Posterior vena cava (tissue), 2 donors: Measurements from ENCODE around the gene SH3BGRL2. TPM values are rescaled to one million over a fixed set of nuclear protein-coding genes. Genes with fewer than 3 reads are reported as not detected.
"Not testable (repeated sequence)": the region's sequence is repeated elsewhere in the genome, so short reads cannot be mapped to it uniquely, and the experiment has no call there.

ENCODE experiments used
- DNase-seq: peaks from one replicate; pipeline ENCODE4 v3.0.0-alpha.2; 2020; ENCODE audit warnings: low spot score
- intact Hi-C, 2 donors: fragments of 100-400 bp; cut with DNase I; formaldehyde crosslinking; loops; one replicate each; pipeline versions ENCODE4 v1.14.1 to v1.14.2; 2022 to 2023
- total RNA-seq, 2 donors: library from RNA; stranded (reverse); fragmentation: NEBNext Ultra II Directional; extraction: Animal tissue kit (Norgen Biotek cat#: 25700); gene quantifications; one replicate each; pipeline ENCODE4 v1.2.1, GENCODE V29; 2021
- donor health status: DM: yes; HTN: yes; CAD: no.
- donor health status: DM: yes; HTN: yes; CAD: no.

SH3BGRL2 gene
- total RNA-seq, 2 donors from 2014 or later: 14.0 to 15.0 TPM

- intact Hi-C loops: no loop called here
These were observed 45.9 kb downstream of the SH3BGRL2 start for GRCh38 chr6:79676785-79677736.

GRCh38 chr6:79682682-79683081 lies 51.6 kb downstream of the SH3BGRL2 start:
- intact Hi-C loops, DNase-seq: not testable (repeated sequence)

More at GRCh38 chr6:79676785-79677736, 45.9 kb downstream of the SH3BGRL2 start:
- no peak for DNase-seq

- intact Hi-C loops: no loop called here
- DNase-seq: no peak
These were observed 53.7 kb downstream of the SH3BGRL2 start for GRCh38 chr6:79684876-79685275.

- no peak for DNase-seq
- intact Hi-C loops: no loop called here
These were observed 55.7 kb downstream of the SH3BGRL2 start for GRCh38 chr6:79686707-79687309.

- DNase-seq: no peak
- intact Hi-C loops: no loop called here
These were observed 56.6 kb downstream of the SH3BGRL2 start for GRCh38 chr6:79687759-79688158.

- intact Hi-C loops: no loop called here
- DNase-seq: no peak
These were observed 63.0 kb downstream of the SH3BGRL2 start for GRCh38 chr6:79694156-79694555.

GRCh38 chr6:79694623-79695343 lies 63.7 kb downstream of the SH3BGRL2 start:
- intact Hi-C loops: no loop called here
- no peak for DNase-seq

GRCh38 chr6:79697430-79697829 lies 66.3 kb downstream of the SH3BGRL2 start:
- DNase-seq: no peak
- intact Hi-C loops: no loop called here

GRCh38 chr6:79699606-79700005 lies 68.5 kb downstream of the SH3BGRL2 start:
- no peak for DNase-seq
- intact Hi-C loops: no loop called here

GRCh38 chr6:79702691-79703090 lies 71.6 kb downstream of the SH3BGRL2 start:
- intact Hi-C loops: no loop called here
- no peak for DNase-seq

GRCh38 chr6:79704200-79704599 lies 73.1 kb downstream of the SH3BGRL2 start:
- intact Hi-C loops: no loop called here

GRCh38 chr6:79705456-79705995 lies 74.4 kb downstream of the SH3BGRL2 start:
- intact Hi-C loops: no loop called here
- no peak for DNase-seq

More at GRCh38 chr6:79704200-79704599, 73.1 kb downstream of the SH3BGRL2 start:
- DNase-seq: no peak

GRCh38 chr6:79706527-79706926 lies 75.4 kb downstream of the SH3BGRL2 start:
- no peak for DNase-seq
- intact Hi-C loops: no loop called here

GRCh38 chr6:79707621-79708020 lies 76.5 kb downstream of the SH3BGRL2 start:
- DNase-seq: no peak
- intact Hi-C loops: no loop called here

- DNase-seq: no peak
- intact Hi-C loops: no loop called here
These were observed 77.1 kb downstream of the SH3BGRL2 start for GRCh38 chr6:79708095-79708791.

GRCh38 chr6:79710127-79710526 lies 79.0 kb downstream of the SH3BGRL2 start:
- intact Hi-C loops: no loop called here
- DNase-seq: no peak

GRCh38 chr6:79711167-79711566 lies 80.0 kb downstream of the SH3BGRL2 start:
- DNase-seq: no peak
- intact Hi-C loops: no loop called here

- intact Hi-C loops: no loop called here
- DNase-seq: no peak
These were observed 81.0 kb downstream of the SH3BGRL2 start for GRCh38 chr6:79712144-79712543.

- intact Hi-C loops: no loop called here
- no peak for DNase-seq
These were observed 81.5 kb downstream of the SH3BGRL2 start for GRCh38 chr6:79712616-79713135.
